Stimulated activated CD8-positive, alpha-beta memory T cell treated with anti-CD3 and anti-CD28 coated beads, Interleukin-7, amount 100 ng/mL, for 4 hours (primary cell): ENCODE measurements around the gene CFAP74.
A peak's percentile ranks its signal among the peaks of the same experiment; 100 is the strongest.
"Not testable (repeated sequence)": the region's sequence is repeated elsewhere in the genome, so short reads cannot be mapped to it uniquely, and the experiment has no call there.

Experiments
- DNase-seq, 2 donors: peaks; one replicate each; pipeline ENCODE4 v3.0.0-alpha.2; 2020; ENCODE audit warnings: low read depth in 2 of 2

CFAP74 gene

GRCh38 chr1:1946540-1946939 is 57.0 kb downstream of the CFAP74 start:
- DNase-seq: no peak

- no peak for DNase-seq
Measured at GRCh38 chr1:1945782-1946393, 57.7 kb downstream of the CFAP74 start.

- DNase-seq: peak; percentile 19 to 43
Measured at GRCh38 chr1:1943834-1944570, 59.6 kb downstream of the CFAP74 start.

- DNase-seq: no peak
Measured at GRCh38 chr1:1942753-1943656, 60.6 kb downstream of the CFAP74 start.

GRCh38 chr1:1941868-1942752 is 61.5 kb downstream of the CFAP74 start:
- no peak for DNase-seq

- no peak for DNase-seq
Measured at GRCh38 chr1:1941211-1941841, 62.3 kb downstream of the CFAP74 start.

- no peak for DNase-seq
Measured at GRCh38 chr1:1940123-1940425, 63.5 kb downstream of the CFAP74 start.

- DNase-seq: no peak
Measured at GRCh38 chr1:1939296-1940122, 64.1 kb downstream of the CFAP74 start.

GRCh38 chr1:1938613-1939295 is 64.8 kb downstream of the CFAP74 start:
- no peak for DNase-seq

GRCh38 chr1:1938276-1938573 is 65.4 kb downstream of the CFAP74 start:
- no peak for DNase-seq

- no peak for DNase-seq
Measured at GRCh38 chr1:1937549-1938275, 65.9 kb downstream of the CFAP74 start.

- DNase-seq: no peak
Measured at GRCh38 chr1:1937061-1937460, 66.5 kb downstream of the CFAP74 start.

- DNase-seq: not testable (repeated sequence)
Measured at GRCh38 chr1:1934848-1935247, 68.7 kb downstream of the CFAP74 start.

GRCh38 chr1:1929639-1930545 is 73.7 kb downstream of the CFAP74 start:
- DNase-seq: no peak

- no peak for DNase-seq
Measured at GRCh38 chr1:1929102-1929638, 74.4 kb downstream of the CFAP74 start.

- no peak for DNase-seq
Measured at GRCh38 chr1:1928231-1929101, 75.1 kb downstream of the CFAP74 start.

GRCh38 chr1:1927751-1928150 is 75.8 kb downstream of the CFAP74 start:
- no peak for DNase-seq
